Choroid plexus epithelial cell (primary cell): ENCODE results near the gene NT5C2.

Experiments used
- DNase-seq: peaks from one replicate; pipeline ENCODE4 v3.0.0-alpha.2; 2010; ENCODE audit warnings: low read depth
- H3K4me3 ChIP-seq: 2 replicates; pipeline ENCODE4 v1.5.1; 2011; ENCODE audit warnings: low read depth, mild to moderate bottlenecking, control low read depth, low read length, moderate library complexity
- CTCF ChIP-seq: conservative IDR thresholded peaks from 2 replicates; pipeline ENCODE4 v1.5.1; 2011; ENCODE audit warnings: low read depth, mild to moderate bottlenecking, control low read depth, inconsistent platforms, low read length, moderate library complexity

The NT5C2 gene

GRCh38 chr10:103077491-103078308 lies 115.4 kb downstream of the NT5C2 start:
- DNase-seq = no peak
- H3K4me3 ChIP-seq = no peak overlapping the region
- no peak for TF ChIP-seq CTCF

DNA sequence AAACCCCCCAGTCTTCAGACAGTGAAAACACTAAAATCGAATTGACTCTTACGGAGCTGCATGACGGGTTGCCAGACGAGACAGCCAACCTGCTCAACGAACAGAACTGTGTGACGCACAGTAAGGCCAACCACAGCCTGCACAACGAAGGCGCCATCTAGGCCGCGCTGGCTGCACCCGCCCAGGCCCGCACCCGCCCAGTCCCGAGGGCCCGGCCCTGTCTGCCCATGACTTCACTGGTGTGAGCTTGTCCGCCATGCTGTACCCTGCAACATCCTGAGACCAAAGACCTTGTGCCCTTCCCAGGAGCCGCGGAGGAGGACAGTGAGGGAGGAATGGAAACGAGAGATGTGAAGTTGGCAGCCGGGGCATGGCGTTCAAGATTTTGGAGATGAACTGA lies 116.1 kb downstream of the NT5C2 start:
- no peak overlapping the region for H3K4me3 ChIP-seq
- DNase-seq = no peak
- no peak for TF ChIP-seq CTCF

- DNase-seq = no peak
- H3K4me3 ChIP-seq = no peak overlapping the region
- no peak for TF ChIP-seq CTCF
Measured at GRCh38 chr10:103072891-103073290, 120.2 kb downstream of the NT5C2 start.

- no peak for DNase-seq
- no peak overlapping the region for H3K4me3 ChIP-seq
- no peak for TF ChIP-seq CTCF
Measured at GRCh38 chr10:103072276-103072675, 120.8 kb downstream of the NT5C2 start.

DNA sequence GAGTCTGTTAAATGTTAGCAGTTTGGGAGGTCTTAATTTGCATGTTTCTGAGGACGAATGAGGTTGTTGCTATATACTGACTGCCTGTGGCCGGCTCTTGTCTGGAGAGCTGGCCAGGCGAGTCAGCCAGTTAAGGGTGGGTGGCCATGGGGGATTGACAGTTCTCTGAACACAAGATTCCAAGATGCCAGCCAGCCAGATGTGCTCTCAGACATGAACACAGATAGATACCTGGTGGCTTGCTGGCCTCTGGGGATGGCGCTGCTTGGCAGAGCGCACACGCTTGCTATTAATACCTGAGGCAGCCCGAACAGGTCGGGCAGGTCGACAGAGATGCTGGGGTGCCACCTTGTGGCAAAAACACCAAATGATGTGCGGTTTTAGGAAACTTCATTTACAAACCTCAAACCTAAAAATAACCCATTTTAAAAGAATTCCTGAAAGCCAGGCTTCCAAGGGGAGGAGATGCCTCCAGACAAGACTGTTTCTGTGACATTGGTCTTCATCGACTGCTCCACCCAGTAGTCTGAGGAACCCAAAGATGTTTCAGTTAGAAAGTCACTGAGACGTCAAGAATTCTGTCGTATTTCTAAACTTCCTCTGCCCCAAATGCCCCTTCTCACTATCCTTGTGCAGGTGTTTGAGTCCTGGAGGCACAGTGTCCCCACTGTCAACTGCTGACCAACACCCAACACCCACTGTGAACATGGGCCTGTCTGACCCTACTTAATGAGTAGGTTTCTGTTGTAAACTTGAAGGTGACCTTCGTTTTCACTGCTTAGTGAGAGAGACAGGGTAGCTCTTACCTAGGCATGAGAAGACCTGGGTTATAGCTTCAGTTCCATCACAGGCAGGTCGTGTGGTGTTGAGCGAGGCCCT lies 123.4 kb downstream of the NT5C2 start:
- peak; percentile 82 for TF ChIP-seq CTCF
- H3K4me3 ChIP-seq = no peak overlapping the region
- peak; percentile 74 for DNase-seq

GRCh38 chr10:103067956-103068355 lies 125.1 kb downstream of the NT5C2 start:
- no peak overlapping the region for H3K4me3 ChIP-seq
- TF ChIP-seq CTCF = no peak
- no peak for DNase-seq
